WI38 (cell line): ENCODE measurements around the gene HDAC4.

Experiments used
- H3K4me3 ChIP-seq: 2 replicates; pipeline ENCODE4 v1.5.1; 2011; ENCODE audit warnings: low read depth, mild to moderate bottlenecking, control low read depth, low read length
- TF ChIP-seq, protein P1 (sequence below): IDR thresholded peaks from 2 replicates; pipeline ENCODE4 v1.5.1; 2012; ENCODE audit warnings: low read depth, mild to moderate bottlenecking, control low read depth, low read length

HDAC4 gene

GRCh38 chr2:239150125-239151011 lies 250.5 kb downstream of the HDAC4 start:
- H3K4me3 ChIP-seq: no peak overlapping the region
- TF ChIP-seq, protein P1, sequence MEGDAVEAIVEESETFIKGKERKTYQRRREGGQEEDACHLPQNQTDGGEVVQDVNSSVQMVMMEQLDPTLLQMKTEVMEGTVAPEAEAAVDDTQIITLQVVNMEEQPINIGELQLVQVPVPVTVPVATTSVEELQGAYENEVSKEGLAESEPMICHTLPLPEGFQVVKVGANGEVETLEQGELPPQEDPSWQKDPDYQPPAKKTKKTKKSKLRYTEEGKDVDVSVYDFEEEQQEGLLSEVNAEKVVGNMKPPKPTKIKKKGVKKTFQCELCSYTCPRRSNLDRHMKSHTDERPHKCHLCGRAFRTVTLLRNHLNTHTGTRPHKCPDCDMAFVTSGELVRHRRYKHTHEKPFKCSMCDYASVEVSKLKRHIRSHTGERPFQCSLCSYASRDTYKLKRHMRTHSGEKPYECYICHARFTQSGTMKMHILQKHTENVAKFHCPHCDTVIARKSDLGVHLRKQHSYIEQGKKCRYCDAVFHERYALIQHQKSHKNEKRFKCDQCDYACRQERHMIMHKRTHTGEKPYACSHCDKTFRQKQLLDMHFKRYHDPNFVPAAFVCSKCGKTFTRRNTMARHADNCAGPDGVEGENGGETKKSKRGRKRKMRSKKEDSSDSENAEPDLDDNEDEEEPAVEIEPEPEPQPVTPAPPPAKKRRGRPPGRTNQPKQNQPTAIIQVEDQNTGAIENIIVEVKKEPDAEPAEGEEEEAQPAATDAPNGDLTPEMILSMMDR: no peak

DNA sequence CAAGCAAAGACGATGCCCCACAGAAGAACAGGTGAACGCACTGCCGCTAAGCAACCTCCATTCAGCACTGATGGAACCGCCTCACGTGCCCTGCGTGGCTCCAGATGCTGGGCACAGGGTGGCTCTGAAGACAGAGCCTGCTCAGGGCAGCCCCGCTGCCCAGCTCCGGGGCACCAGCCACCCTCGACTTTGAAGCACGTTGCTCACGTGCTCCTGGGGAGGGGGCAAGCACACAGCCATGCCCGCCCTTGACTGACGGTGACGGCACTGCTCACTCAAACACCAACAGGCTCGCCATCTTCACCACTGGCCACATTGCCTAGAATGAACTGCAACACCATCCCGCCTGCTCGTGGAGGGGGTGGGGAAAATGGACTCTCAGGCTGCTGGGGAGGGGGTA lies 251.3 kb downstream of the HDAC4 start:
- TF ChIP-seq, protein P1: no peak

GRCh38 chr2:239148495-239149200 lies 252.2 kb downstream of the HDAC4 start:
- no peak overlapping the region for H3K4me3 ChIP-seq
- TF ChIP-seq, protein P1: no peak

More for the DNA sequence above, 251.3 kb downstream of the HDAC4 start:
- H3K4me3 ChIP-seq: no peak overlapping the region

DNA sequence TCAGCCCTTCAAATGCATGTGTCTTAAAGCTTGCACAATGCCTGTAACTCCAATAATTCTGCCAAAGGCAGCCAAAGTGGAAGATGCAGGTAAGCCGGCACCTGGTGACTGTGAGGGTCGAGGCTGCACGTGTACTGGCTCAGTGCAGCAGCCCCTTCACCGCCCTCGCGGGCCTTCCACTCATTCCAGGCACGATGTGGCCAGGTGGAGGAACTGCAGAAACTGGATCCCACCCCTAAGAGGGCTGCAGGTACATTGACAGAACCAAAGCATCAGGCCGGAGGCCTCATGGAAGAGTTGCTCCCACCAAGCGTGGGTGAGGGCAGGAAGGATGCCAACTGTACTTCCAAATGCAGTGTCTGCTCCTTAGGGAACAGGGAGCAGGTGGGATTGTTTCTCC lies 253.4 kb downstream of the HDAC4 start:
- no peak overlapping the region for H3K4me3 ChIP-seq
- TF ChIP-seq, protein P1: no peak

DNA sequence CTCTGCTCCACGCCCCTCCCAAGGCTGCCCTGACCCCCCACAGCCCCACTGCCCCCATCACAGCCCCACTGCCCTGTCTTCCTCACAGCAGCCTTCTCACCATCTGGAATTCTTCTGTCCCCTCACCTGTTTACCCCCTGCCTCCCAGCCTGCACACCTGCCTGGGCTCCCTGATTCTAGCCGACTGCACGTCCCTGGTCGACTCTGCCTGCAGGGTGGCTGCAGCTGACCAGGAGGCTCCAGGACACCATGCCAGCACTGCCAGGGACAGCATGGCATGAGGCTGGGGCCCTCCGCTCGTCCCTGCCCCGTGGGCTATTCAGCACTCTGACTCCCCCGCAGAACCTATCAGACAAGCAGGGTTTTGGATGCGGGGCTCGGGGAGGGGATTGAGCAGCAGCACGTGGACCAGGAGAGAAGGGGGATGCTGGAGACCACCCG lies 254.1 kb downstream of the HDAC4 start:
- no peak overlapping the region for H3K4me3 ChIP-seq
- TF ChIP-seq, protein P1: no peak

GRCh38 chr2:239146011-239146641 lies 254.7 kb downstream of the HDAC4 start:
- TF ChIP-seq, protein P1: no peak
- no peak overlapping the region for H3K4me3 ChIP-seq

GRCh38 chr2:239145601-239146000 lies 255.2 kb downstream of the HDAC4 start:
- TF ChIP-seq, protein P1: no peak
- no peak overlapping the region for H3K4me3 ChIP-seq
